Dendritic cell treated with granulocyte-macrophage colony-stimulating factor and Interleukin-4, amounts not matched to agents 40 ng/mL and 50 ng/mL, for 4 days (primary cell): ENCODE measurements around the gene ME3.

Experiments used
- H3K27ac Mint-ChIP-seq: one replicate; pipeline ENCODE4 v1.8.0; 2022; ENCODE audit warnings: mild to moderate bottlenecking, mixed read lengths
- H3K27me3 Mint-ChIP-seq: one replicate; pipeline ENCODE4 v1.8.0; 2022; ENCODE audit warnings: mild to moderate bottlenecking, mixed read lengths
- H3K36me3 Mint-ChIP-seq: one replicate; pipeline ENCODE4 v1.8.0; 2022; ENCODE audit warnings: low read depth, mixed read lengths
- H3K4me1 Mint-ChIP-seq: one replicate; pipeline ENCODE4 v1.8.0; 2022; ENCODE audit warnings: low read depth, mixed read lengths
- H3K4me3 Mint-ChIP-seq: one replicate; pipeline ENCODE4 v1.8.0; 2022; ENCODE audit warnings: mild to moderate bottlenecking, moderate library complexity, mixed read lengths
- H3K9me3 Mint-ChIP-seq: one replicate; pipeline ENCODE4 v1.8.0; 2022; ENCODE audit warnings: mixed read lengths
- intact Hi-C: fragments of 100-400 bp; cut with micrococcal nuclease; formaldehyde crosslinking; loops from one replicate; pipeline ENCODE4 v1.15.0; 2022

The ME3 gene

GRCh38 chr11:86589856-86590589 lies 82.4 kb downstream of the ME3 start:
- H3K4me1 Mint-ChIP-seq, result peaks cover 12% of the 10 kb centered on the region
- intact Hi-C loops, result no loop called here
- no peak overlapping the region for H3K4me3 Mint-ChIP-seq
- no peaks in the 10 kb centered on the region for H3K27me3 Mint-ChIP-seq
- H3K27ac Mint-ChIP-seq, result no peak overlapping the region
- no peaks in the 10 kb centered on the region for H3K36me3 Mint-ChIP-seq
- no peaks in the 10 kb centered on the region for H3K9me3 Mint-ChIP-seq

- H3K27me3 Mint-ChIP-seq, result no peaks in the 10 kb centered on the region
- H3K9me3 Mint-ChIP-seq, result no peaks in the 10 kb centered on the region
- peaks cover 12% of the 10 kb centered on the region for H3K4me1 Mint-ChIP-seq
- H3K36me3 Mint-ChIP-seq, result no peaks in the 10 kb centered on the region
- H3K27ac Mint-ChIP-seq, result no peak overlapping the region
- no peak overlapping the region for H3K4me3 Mint-ChIP-seq
- intact Hi-C loops, result no loop called here
Observed at GRCh38 chr11:86589204-86589603, 83.2 kb downstream of the ME3 start.

GRCh38 chr11:86588566-86589090 lies 83.8 kb downstream of the ME3 start:
- H3K4me1 Mint-ChIP-seq, result peaks cover 12% of the 10 kb centered on the region
- no peak overlapping the region for H3K4me3 Mint-ChIP-seq
- intact Hi-C loops, result no loop called here
- no peaks in the 10 kb centered on the region for H3K36me3 Mint-ChIP-seq
- no peak overlapping the region for H3K27ac Mint-ChIP-seq
- H3K27me3 Mint-ChIP-seq, result no peaks in the 10 kb centered on the region
- no peaks in the 10 kb centered on the region for H3K9me3 Mint-ChIP-seq

GRCh38 chr11:86587264-86588193 lies 84.9 kb downstream of the ME3 start:
- Mint-ChIP-seq H3K36me3 (no peaks in the 10 kb centered on the region), H3K27me3 (no peaks in the 10 kb centered on the region), H3K9me3 (no peaks in the 10 kb centered on the region), H3K27ac (no peak overlapping the region), H3K4me3 (no peak overlapping the region), H3K4me1 (peaks cover 3% of the 10 kb centered on the region)
- intact Hi-C loops, result no loop called here

- no peaks in the 10 kb centered on the region for H3K4me1 Mint-ChIP-seq
- no peaks in the 10 kb centered on the region for H3K9me3 Mint-ChIP-seq
- no peaks in the 10 kb centered on the region for H3K27me3 Mint-ChIP-seq
- no peak overlapping the region for H3K4me3 Mint-ChIP-seq
- H3K27ac Mint-ChIP-seq, result no peak overlapping the region
- intact Hi-C loops, result no loop called here
- no peaks in the 10 kb centered on the region for H3K36me3 Mint-ChIP-seq
Observed at GRCh38 chr11:86586307-86586706, 86.1 kb downstream of the ME3 start.

- H3K9me3 Mint-ChIP-seq, result no peaks in the 10 kb centered on the region
- H3K27me3 Mint-ChIP-seq, result no peaks in the 10 kb centered on the region
- H3K4me3 Mint-ChIP-seq, result no peak overlapping the region
- H3K36me3 Mint-ChIP-seq, result no peaks in the 10 kb centered on the region
- intact Hi-C loops, result no loop called here
- H3K4me1 Mint-ChIP-seq, result no peaks in the 10 kb centered on the region
- H3K27ac Mint-ChIP-seq, result no peak overlapping the region
Observed at GRCh38 chr11:86582898-86583297, 89.5 kb downstream of the ME3 start.

- H3K9me3 Mint-ChIP-seq, result no peaks in the 10 kb centered on the region
- no peaks in the 10 kb centered on the region for H3K4me1 Mint-ChIP-seq
- H3K36me3 Mint-ChIP-seq, result no peaks in the 10 kb centered on the region
- H3K4me3 Mint-ChIP-seq, result no peak overlapping the region
- no peak overlapping the region for H3K27ac Mint-ChIP-seq
- intact Hi-C loops, result no loop called here
- H3K27me3 Mint-ChIP-seq, result no peaks in the 10 kb centered on the region
Observed at GRCh38 chr11:86580535-86580934, 91.9 kb downstream of the ME3 start.

- Mint-ChIP-seq H3K9me3 (no peaks in the 10 kb centered on the region), H3K36me3 (no peaks in the 10 kb centered on the region), H3K4me3 (no peak overlapping the region), H3K27ac (no peak overlapping the region), H3K4me1 (no peaks in the 10 kb centered on the region), H3K27me3 (no peaks in the 10 kb centered on the region)
- intact Hi-C loops, result no loop called here
Observed at GRCh38 chr11:86579406-86579731, 93.0 kb downstream of the ME3 start.

GRCh38 chr11:86578727-86579405 lies 93.5 kb downstream of the ME3 start:
- Mint-ChIP-seq H3K4me1 (no peaks in the 10 kb centered on the region), H3K27me3 (no peaks in the 10 kb centered on the region), H3K36me3 (no peaks in the 10 kb centered on the region), H3K27ac (no peak overlapping the region), H3K9me3 (no peaks in the 10 kb centered on the region), H3K4me3 (no peak overlapping the region)
- intact Hi-C loops, result no loop called here

- Mint-ChIP-seq H3K27ac (no peak overlapping the region), H3K4me3 (no peak overlapping the region), H3K9me3 (no peaks in the 10 kb centered on the region), H3K4me1 (no peaks in the 10 kb centered on the region), H3K27me3 (no peaks in the 10 kb centered on the region), H3K36me3 (no peaks in the 10 kb centered on the region)
- intact Hi-C loops, result no loop called here
Observed at GRCh38 chr11:86577644-86578636, 94.5 kb downstream of the ME3 start.

- no peak overlapping the region for H3K27ac Mint-ChIP-seq
- no peak overlapping the region for H3K4me3 Mint-ChIP-seq
- H3K27me3 Mint-ChIP-seq, result no peaks in the 10 kb centered on the region
- H3K9me3 Mint-ChIP-seq, result no peaks in the 10 kb centered on the region
- intact Hi-C loops, result no loop called here
- no peaks in the 10 kb centered on the region for H3K36me3 Mint-ChIP-seq
- H3K4me1 Mint-ChIP-seq, result no peaks in the 10 kb centered on the region
Observed at GRCh38 chr11:86576946-86577624, 95.3 kb downstream of the ME3 start.

GRCh38 chr11:86575927-86576326 lies 96.5 kb downstream of the ME3 start:
- Mint-ChIP-seq H3K27me3 (no peaks in the 10 kb centered on the region), H3K9me3 (no peaks in the 10 kb centered on the region), H3K4me3 (no peak overlapping the region), H3K27ac (no peak overlapping the region), H3K4me1 (no peaks in the 10 kb centered on the region), H3K36me3 (no peaks in the 10 kb centered on the region)
- intact Hi-C loops, result no loop called here
